A549 (cell line): ENCODE measurements around the gene REPS2. TPM values are rescaled to one million over a fixed set of nuclear protein-coding genes. Genes with fewer than 3 reads are reported as not detected.

Source experiments
- ATAC-seq, 2 experiments: fragments of 200-7000 bp in 1 of 2; fragments of >200 bp in 1 of 2; cut with Nextera tagmentation in 1 of 2; cut with Tn5 transposase in 1 of 2; 3 replicates each; pipeline versions ENCODE4 v1.8.0 to v1.9.1; 2018 to 2020; ENCODE audit warnings: mild to moderate bottlenecking in 1 of 2, moderate library complexity in 1 of 2
- CTCF ChIA-PET: fragments of 300-600 bp; sonication (Branson Sonifier 250); formaldehyde crosslinking; extraction: SDS; loops from one replicate; lab custom pipeline; 2021; ENCODE audit warnings: antibody characterized with exemption, inconsistent platforms; lab: Yijun Ruan, JAX
- POLR2A ChIA-PET: fragments of 350-600 bp; formaldehyde crosslinking; extraction: SDS; loops from one replicate; lab custom pipeline; 2021; ENCODE audit warnings: antibody characterized with exemption, inconsistent platforms; lab: Yijun Ruan, JAX
- DNase-seq, 2 experiments: peaks; one replicate each; pipeline versions ENCODE4 v3.0.0 to v3.0.0-alpha.2; 2011 to 2016; ENCODE audit warnings: low read depth in 1 of 2, low spot score in 1 of 2
- FAIRE-seq: peaks from 2 replicates; lab custom pipeline; 2011; peaks lifted over from hg19 to GRCh38; lab: Jason Lieb, UNC
- H3K27ac ChIP-seq, 2 experiments: fragments of >200 bp; sonication (Bioruptor Twin); formaldehyde crosslinking; 3 replicates each; pipeline ENCODE4 v1.5.1; 2016 to 2017
- H3K4me1 ChIP-seq: fragments of >200 bp; sonication (Bioruptor Twin); formaldehyde crosslinking; 3 replicates; pipeline ENCODE4 v1.6.1; 2016
- H3K4me2 ChIP-seq: fragments of >200 bp; sonication (Bioruptor Twin); formaldehyde crosslinking; 3 replicates; pipeline ENCODE4 v1.6.1; 2016
- H3K4me3 ChIP-seq: fragments of >200 bp; sonication (Bioruptor Twin); formaldehyde crosslinking; 3 replicates; pipeline ENCODE4 v1.5.1; 2016
- H3K9me3 ChIP-seq: fragments of >200 bp; sonication (Bioruptor Twin); formaldehyde crosslinking; 3 replicates; pipeline ENCODE4 v1.6.1; 2016
- CHD2 ChIP-seq: fragments of 150-350 bp; IDR thresholded peaks from 2 replicates; pipeline ENCODE4 v1.6.1; 2014; ENCODE audit warnings: low read length; ENCODE audit not compliant: partially characterized antibody
- CHD4 ChIP-seq: fragments of 200-600 bp; sonication (generic); IDR thresholded peaks from 2 replicates; pipeline ENCODE4 v1.6.1; 2016; ENCODE audit warnings: antibody characterized with exemption, mild to moderate bottlenecking, borderline replicate concordance
- EHF ChIP-seq: fragments of 250-450 bp; sonication (Bioruptor Pico); IDR thresholded peaks from 2 replicates; pipeline ENCODE4 v1.5.0; 2020; ENCODE audit warnings: mild to moderate bottlenecking
- FOSB ChIP-seq: fragments of 250-450 bp; sonication (Bioruptor Pico); IDR thresholded peaks from 2 replicates; pipeline ENCODE4 v1.5.0; 2020; ENCODE audit warnings: mild to moderate bottlenecking, moderate library complexity
- HDAC2 ChIP-seq: fragments of 200-600 bp; sonication (generic); IDR thresholded peaks from 2 replicates; pipeline ENCODE4 v1.6.1; 2016
- HEYL ChIP-seq: fragments of 250-450 bp; sonication (Bioruptor Pico); IDR thresholded peaks from 2 replicates; pipeline ENCODE4 v1.8.0; 2021; ENCODE audit warnings: mild to moderate bottlenecking, moderate library complexity
- HOXA7 ChIP-seq: fragments of 250-450 bp; sonication (Bioruptor Pico); IDR thresholded peaks from 2 replicates; pipeline ENCODE4 v1.5.0; 2020; ENCODE audit warnings: mild to moderate bottlenecking, moderate library complexity
- JUN ChIP-seq, 2 experiments: fragments of >200 bp; sonication (Bioruptor Twin); formaldehyde crosslinking; IDR thresholded peaks; 2 replicates in 1 of 2; 3 replicates in 1 of 2; pipeline ENCODE4 v1.6.1; 2016 to 2017
- MAFK ChIP-seq: fragments of 450-650 bp; IDR thresholded peaks from 2 replicates; pipeline ENCODE4 v1.6.1; 2014; ENCODE audit not compliant: partially characterized antibody
- MAZ ChIP-seq: fragments of 150-350 bp; IDR thresholded peaks from 2 replicates; pipeline ENCODE4 v1.6.1; 2014; ENCODE audit warnings: antibody characterized with exemption, low read depth, low read length, borderline replicate concordance
- MYC ChIP-seq: IDR thresholded peaks from 2 replicates; pipeline ENCODE4 v1.6.1; 2012; ENCODE audit warnings: mild to moderate bottlenecking, inconsistent platforms, low read length, improper control_type of control experiment, borderline replicate concordance
- NFE2L2 ChIP-seq: fragments of 150-350 bp; conservative IDR thresholded peaks from 2 replicates; pipeline ENCODE4 v1.6.1; 2014; ENCODE audit warnings: low read length
- NR3C1 ChIP-seq: fragments of >200 bp; sonication (Bioruptor Twin); formaldehyde crosslinking; IDR thresholded peaks from 3 replicates; pipeline ENCODE4 v1.6.1; 2017
- PHF8 ChIP-seq: fragments of 200-600 bp; sonication (generic); IDR thresholded peaks from 2 replicates; pipeline ENCODE4 v1.6.1; 2016; ENCODE audit warnings: low read depth, mild to moderate bottlenecking, antibody characterized with exemption, moderate library complexity, borderline replicate concordance
- RARB ChIP-seq: fragments of 250-450 bp; sonication (Bioruptor Pico); IDR thresholded peaks from 2 replicates; pipeline ENCODE4 v1.8.0; 2021; ENCODE audit warnings: mild to moderate bottlenecking, moderate library complexity
- RCOR1 ChIP-seq: fragments of 150-350 bp; IDR thresholded peaks from 2 replicates; pipeline ENCODE4 v1.6.1; 2014; ENCODE audit warnings: antibody characterized with exemption, low read length, low read depth
- SMC3 ChIP-seq: fragments of >200 bp; sonication (Bioruptor Twin); formaldehyde crosslinking; IDR thresholded peaks from 3 replicates; pipeline ENCODE4 v1.6.1; 2018; ENCODE audit warnings: inconsistent platforms
- SREBF2 ChIP-seq: fragments of 450-650 bp; IDR thresholded peaks from 2 replicates; pipeline ENCODE4 v1.6.1; 2014; ENCODE audit warnings: mild to moderate bottlenecking, moderate library complexity
- ZC3H11A ChIP-seq: fragments of 450-650 bp; IDR thresholded peaks from 2 replicates; pipeline ENCODE4 v1.6.1; 2014; ENCODE audit warnings: antibody characterized with exemption, mild to moderate bottlenecking
- ZNF302 ChIP-seq: fragments of 250-450 bp; sonication (Bioruptor Pico); IDR thresholded peaks from 2 replicates; pipeline ENCODE4 v1.9.0; 2021; ENCODE audit warnings: inconsistent platforms, mild to moderate bottlenecking, moderate library complexity
- WGBS: methylation state at CpG from one replicate; pipeline ENCODE4 v1.1.6; 2017; ENCODE audit errors: missing lambda C conversion rate; 5-methylcytosine and 5-hydroxymethylcytosine counted together
- polyA plus RNA-seq, 4 experiments: library from polyadenylated mRNA; depleted of rRNA in 3 of 4; stranded (reverse); fragments of >200 nt; fragmentation: RNase III in 1 of 4; extraction: RNeasy Plus Mini Kit Qiagen cat#74134 plus additional on column Dnase treatment in 1 of 4; gene quantifications; 2 replicates in 3 of 4; 3 replicates in 1 of 4; pipeline ENCODE4 v1.2.3, GENCODE V29; 2011 to 2017
- TF ChIP-seq, protein P1 (sequence below): IDR thresholded peaks from 2 replicates; pipeline ENCODE4 v1.6.1; 2012
- TF ChIP-seq, protein P2 (sequence below): fragments of 200-600 bp; sonication (generic); IDR thresholded peaks from 2 replicates; pipeline ENCODE4 v1.6.1; 2016; ENCODE audit warnings: antibody characterized with exemption, mild to moderate bottlenecking, moderate library complexity
- TF ChIP-seq, protein P3 (sequence below): IDR thresholded peaks from 2 replicates; pipeline ENCODE4 v1.6.1; 2012; ENCODE audit warnings: low read depth, borderline replicate concordance
- TF ChIP-seq, protein P4 (sequence below): fragments of 450-650 bp; IDR thresholded peaks from 2 replicates; pipeline ENCODE4 v1.6.1; 2014; ENCODE audit warnings: antibody characterized with exemption
- TF ChIP-seq, protein P5 (sequence below): fragments of >200 bp; sonication (Bioruptor Twin); formaldehyde crosslinking; IDR thresholded peaks from 3 replicates; pipeline ENCODE4 v1.6.1; 2016
- TF ChIP-seq, protein P6 (sequence below): fragments of >200 bp; sonication (Bioruptor Twin); formaldehyde crosslinking; IDR thresholded peaks from 2 replicates; pipeline ENCODE4 v1.6.1; 2016

Gene REPS2
- polyA plus RNA-seq, 2 of the 4 experiments (the other 2 are of a cell fraction), result 0.17 to 0.76 TPM

DNA sequence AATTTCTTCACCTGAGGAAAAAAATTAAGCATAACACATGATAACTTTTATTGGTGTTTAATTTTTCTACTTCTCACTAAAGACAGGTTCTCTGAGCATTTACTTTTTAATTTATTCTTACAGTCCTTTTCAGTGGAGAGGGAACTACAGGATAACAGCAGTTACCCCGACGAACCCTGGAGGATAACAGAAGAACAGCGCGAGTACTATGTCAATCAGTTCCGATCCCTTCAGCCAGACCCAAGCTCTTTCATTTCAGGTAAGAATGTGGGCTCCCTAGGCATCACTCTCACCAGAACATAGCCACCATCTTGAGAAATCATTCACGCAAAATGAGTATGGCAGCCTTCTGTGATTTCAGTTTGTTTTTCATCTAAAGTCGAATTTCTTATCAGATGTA is 100.8 kb downstream of the REPS2 start:
- ChIA-PET POLR2A (interaction anchor here (1.4 kb wide), 1 partner anchor 164 kb away, joined by 14 read pairs; no protein-coding TSS in a partner anchor), CTCF (interaction anchor here (0.7 to 9.6 kb wide), 37 partner anchors 10 to 240 kb away, joined by 3 to 161 read pairs (median 4); partner anchors contain the start of gene REPS2)
- no peaks in the 10 kb centered on the region for H3K9me3 ChIP-seq
- peak; percentile 56 to 61; a peak in 3 of 6 replicates for ATAC-seq
- H3K4me2 ChIP-seq, result no peak overlapping the region
- 47% methylated on average over 7 of the region's 7 CpGs for WGBS
- TF ChIP-seq MAFK (no peak), NFE2L2 (no peak), MAZ (no peak), SMC3 (no peak), HOXA7 (CRISPR knock-in tag) (no peak), RARB (CRISPR knock-in tag) (no peak), ZNF302 (CRISPR knock-in tag) (no peak), SREBF2 (no peak), MYC (no peak), JUN (IDR thresholded peaks at IDR 0.05) (no peak)
- TF ChIP-seq, protein P1, sequence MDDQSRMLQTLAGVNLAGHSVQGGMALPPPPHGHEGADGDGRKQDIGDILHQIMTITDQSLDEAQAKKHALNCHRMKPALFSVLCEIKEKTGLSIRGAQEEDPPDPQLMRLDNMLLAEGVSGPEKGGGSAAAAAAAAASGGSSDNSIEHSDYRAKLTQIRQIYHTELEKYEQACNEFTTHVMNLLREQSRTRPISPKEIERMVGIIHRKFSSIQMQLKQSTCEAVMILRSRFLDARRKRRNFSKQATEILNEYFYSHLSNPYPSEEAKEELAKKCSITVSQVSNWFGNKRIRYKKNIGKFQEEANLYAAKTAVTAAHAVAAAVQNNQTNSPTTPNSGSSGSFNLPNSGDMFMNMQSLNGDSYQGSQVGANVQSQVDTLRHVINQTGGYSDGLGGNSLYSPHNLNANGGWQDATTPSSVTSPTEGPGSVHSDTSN, result no peak
- TF ChIP-seq, protein P2, sequence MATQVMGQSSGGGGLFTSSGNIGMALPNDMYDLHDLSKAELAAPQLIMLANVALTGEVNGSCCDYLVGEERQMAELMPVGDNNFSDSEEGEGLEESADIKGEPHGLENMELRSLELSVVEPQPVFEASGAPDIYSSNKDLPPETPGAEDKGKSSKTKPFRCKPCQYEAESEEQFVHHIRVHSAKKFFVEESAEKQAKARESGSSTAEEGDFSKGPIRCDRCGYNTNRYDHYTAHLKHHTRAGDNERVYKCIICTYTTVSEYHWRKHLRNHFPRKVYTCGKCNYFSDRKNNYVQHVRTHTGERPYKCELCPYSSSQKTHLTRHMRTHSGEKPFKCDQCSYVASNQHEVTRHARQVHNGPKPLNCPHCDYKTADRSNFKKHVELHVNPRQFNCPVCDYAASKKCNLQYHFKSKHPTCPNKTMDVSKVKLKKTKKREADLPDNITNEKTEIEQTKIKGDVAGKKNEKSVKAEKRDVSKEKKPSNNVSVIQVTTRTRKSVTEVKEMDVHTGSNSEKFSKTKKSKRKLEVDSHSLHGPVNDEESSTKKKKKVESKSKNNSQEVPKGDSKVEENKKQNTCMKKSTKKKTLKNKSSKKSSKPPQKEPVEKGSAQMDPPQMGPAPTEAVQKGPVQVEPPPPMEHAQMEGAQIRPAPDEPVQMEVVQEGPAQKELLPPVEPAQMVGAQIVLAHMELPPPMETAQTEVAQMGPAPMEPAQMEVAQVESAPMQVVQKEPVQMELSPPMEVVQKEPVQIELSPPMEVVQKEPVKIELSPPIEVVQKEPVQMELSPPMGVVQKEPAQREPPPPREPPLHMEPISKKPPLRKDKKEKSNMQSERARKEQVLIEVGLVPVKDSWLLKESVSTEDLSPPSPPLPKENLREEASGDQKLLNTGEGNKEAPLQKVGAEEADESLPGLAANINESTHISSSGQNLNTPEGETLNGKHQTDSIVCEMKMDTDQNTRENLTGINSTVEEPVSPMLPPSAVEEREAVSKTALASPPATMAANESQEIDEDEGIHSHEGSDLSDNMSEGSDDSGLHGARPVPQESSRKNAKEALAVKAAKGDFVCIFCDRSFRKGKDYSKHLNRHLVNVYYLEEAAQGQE, result no peak
- TF ChIP-seq, protein P3, sequence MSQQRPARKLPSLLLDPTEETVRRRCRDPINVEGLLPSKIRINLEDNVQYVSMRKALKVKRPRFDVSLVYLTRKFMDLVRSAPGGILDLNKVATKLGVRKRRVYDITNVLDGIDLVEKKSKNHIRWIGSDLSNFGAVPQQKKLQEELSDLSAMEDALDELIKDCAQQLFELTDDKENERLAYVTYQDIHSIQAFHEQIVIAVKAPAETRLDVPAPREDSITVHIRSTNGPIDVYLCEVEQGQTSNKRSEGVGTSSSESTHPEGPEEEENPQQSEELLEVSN, result no peak
- TF ChIP-seq, protein P4, sequence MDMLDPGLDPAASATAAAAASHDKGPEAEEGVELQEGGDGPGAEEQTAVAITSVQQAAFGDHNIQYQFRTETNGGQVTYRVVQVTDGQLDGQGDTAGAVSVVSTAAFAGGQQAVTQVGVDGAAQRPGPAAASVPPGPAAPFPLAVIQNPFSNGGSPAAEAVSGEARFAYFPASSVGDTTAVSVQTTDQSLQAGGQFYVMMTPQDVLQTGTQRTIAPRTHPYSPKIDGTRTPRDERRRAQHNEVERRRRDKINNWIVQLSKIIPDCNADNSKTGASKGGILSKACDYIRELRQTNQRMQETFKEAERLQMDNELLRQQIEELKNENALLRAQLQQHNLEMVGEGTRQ, result no peak
- no peak overlapping the region for H3K27ac ChIP-seq
- peak; percentile 61 for FAIRE-seq
- H3K4me1 ChIP-seq, result no peaks in the 10 kb centered on the region
- DNase-seq, result no peak
- H3K4me3 ChIP-seq, result no peak overlapping the region

DNA sequence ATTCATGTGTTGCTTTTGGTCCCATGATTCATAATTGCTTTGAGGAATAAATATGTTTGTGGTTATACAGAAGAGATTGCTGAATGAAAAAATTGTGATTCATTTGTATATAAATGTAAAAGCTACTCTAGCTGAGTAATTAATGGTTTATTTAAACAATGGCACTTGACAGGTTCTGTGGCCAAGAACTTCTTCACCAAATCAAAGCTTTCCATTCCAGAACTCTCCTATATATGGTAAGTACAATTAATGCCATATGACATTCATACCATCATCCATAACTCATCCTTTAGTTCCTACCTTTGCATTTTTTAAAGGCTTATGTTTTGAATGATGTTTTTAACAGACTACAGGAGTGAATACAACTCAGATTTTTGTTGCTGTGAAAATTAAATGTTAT is 105.8 kb downstream of the REPS2 start:
- FAIRE-seq (peak; percentile 13), ATAC-seq (no peak), DNase-seq (no peak)
- H3K4me1 ChIP-seq, result no peaks in the 10 kb centered on the region
- H3K4me3 ChIP-seq, result no peak overlapping the region
- TF ChIP-seq, protein P5, sequence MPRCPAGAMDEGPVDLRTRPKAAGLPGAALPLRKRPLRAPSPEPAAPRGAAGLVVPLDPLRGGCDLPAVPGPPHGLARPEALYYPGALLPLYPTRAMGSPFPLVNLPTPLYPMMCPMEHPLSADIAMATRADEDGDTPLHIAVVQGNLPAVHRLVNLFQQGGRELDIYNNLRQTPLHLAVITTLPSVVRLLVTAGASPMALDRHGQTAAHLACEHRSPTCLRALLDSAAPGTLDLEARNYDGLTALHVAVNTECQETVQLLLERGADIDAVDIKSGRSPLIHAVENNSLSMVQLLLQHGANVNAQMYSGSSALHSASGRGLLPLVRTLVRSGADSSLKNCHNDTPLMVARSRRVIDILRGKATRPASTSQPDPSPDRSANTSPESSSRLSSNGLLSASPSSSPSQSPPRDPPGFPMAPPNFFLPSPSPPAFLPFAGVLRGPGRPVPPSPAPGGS, result no peak
- TF ChIP-seq MYC, result no peak
- no peak for TF ChIP-seq ZC3H11A
- no peak for TF ChIP-seq CHD4
- TF ChIP-seq SMC3, result no peak
- no peak for TF ChIP-seq EHF (CRISPR knock-in tag)
- TF ChIP-seq HDAC2, result no peak
- TF ChIP-seq SREBF2, result no peak
- no peak for TF ChIP-seq HEYL (CRISPR knock-in tag)
- no peak for TF ChIP-seq RCOR1
- no peak for TF ChIP-seq NR3C1
- no peak for TF ChIP-seq ZNF302 (CRISPR knock-in tag)
- TF ChIP-seq, protein P6, sequence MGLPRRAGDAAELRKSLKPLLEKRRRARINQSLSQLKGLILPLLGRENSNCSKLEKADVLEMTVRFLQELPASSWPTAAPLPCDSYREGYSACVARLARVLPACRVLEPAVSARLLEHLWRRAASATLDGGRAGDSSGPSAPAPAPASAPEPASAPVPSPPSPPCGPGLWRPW, result no peak
- TF ChIP-seq FOSB, result no peak
- TF ChIP-seq CHD2, result no peak
- no peak for TF ChIP-seq PHF8
- no peaks in the 10 kb centered on the region for H3K9me3 ChIP-seq
- no peak overlapping the region for H3K27ac ChIP-seq
- CTCF ChIA-PET, result interaction anchor here (2.6 kb wide), 1 partner anchor 226 kb away, joined by 7 read pairs; no protein-coding TSS in a partner anchor
- POLR2A ChIA-PET, result no interaction called here
- no peak overlapping the region for H3K4me2 ChIP-seq
